Measurements from ENCODE around the gene FGF12.

DNA sequence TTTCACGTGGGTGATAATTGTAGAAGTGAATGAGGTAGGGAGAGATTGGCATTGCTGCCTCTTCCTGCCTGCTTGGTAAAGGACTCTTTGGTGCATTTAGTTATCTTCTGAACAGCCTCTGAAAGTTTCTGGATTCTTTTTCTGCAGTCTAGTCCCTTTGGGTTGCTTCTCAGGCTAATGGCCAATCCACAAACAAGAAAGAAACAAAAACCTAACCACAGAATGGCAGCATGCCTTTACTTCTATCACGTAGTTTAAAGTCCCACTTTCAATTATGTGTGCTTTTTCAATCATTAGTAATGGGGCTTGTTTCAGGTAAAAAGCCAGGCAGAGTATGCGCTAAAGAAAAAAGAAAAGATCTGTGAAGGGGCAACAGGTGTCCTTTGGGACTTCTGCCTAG lies 7.4 kb downstream of the FGF12 start:
- TF ChIP-seq, protein P1, sequence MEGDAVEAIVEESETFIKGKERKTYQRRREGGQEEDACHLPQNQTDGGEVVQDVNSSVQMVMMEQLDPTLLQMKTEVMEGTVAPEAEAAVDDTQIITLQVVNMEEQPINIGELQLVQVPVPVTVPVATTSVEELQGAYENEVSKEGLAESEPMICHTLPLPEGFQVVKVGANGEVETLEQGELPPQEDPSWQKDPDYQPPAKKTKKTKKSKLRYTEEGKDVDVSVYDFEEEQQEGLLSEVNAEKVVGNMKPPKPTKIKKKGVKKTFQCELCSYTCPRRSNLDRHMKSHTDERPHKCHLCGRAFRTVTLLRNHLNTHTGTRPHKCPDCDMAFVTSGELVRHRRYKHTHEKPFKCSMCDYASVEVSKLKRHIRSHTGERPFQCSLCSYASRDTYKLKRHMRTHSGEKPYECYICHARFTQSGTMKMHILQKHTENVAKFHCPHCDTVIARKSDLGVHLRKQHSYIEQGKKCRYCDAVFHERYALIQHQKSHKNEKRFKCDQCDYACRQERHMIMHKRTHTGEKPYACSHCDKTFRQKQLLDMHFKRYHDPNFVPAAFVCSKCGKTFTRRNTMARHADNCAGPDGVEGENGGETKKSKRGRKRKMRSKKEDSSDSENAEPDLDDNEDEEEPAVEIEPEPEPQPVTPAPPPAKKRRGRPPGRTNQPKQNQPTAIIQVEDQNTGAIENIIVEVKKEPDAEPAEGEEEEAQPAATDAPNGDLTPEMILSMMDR (IDR thresholded peaks at IDR 0.05 in 2 of 3, conservative IDR thresholded peaks at IDR 0.05 in 1 of 3; ENCODE audit: borderline replicate concordance in 1 of 3, insufficient read depth in 1 of 3, low read depth in 2 of 3, low read length in 2 of 3), result no peak
- no peak for TF ChIP-seq SP1 (IDR thresholded peaks at IDR 0.05; ENCODE audit: low read depth)
- no peak for TF ChIP-seq POLR2A (IDR thresholded peaks at IDR 0.05; ENCODE audit: borderline replicate concordance, extremely low read depth, insufficient read depth, insufficient read length)
- no peak for TF ChIP-seq SIN3A (IDR thresholded peaks at IDR 0.05; ENCODE audit: low read depth)
- no peak for TF ChIP-seq CEBPB (IDR thresholded peaks at IDR 0.05; ENCODE audit: low read depth)
- TF ChIP-seq, protein P2, sequence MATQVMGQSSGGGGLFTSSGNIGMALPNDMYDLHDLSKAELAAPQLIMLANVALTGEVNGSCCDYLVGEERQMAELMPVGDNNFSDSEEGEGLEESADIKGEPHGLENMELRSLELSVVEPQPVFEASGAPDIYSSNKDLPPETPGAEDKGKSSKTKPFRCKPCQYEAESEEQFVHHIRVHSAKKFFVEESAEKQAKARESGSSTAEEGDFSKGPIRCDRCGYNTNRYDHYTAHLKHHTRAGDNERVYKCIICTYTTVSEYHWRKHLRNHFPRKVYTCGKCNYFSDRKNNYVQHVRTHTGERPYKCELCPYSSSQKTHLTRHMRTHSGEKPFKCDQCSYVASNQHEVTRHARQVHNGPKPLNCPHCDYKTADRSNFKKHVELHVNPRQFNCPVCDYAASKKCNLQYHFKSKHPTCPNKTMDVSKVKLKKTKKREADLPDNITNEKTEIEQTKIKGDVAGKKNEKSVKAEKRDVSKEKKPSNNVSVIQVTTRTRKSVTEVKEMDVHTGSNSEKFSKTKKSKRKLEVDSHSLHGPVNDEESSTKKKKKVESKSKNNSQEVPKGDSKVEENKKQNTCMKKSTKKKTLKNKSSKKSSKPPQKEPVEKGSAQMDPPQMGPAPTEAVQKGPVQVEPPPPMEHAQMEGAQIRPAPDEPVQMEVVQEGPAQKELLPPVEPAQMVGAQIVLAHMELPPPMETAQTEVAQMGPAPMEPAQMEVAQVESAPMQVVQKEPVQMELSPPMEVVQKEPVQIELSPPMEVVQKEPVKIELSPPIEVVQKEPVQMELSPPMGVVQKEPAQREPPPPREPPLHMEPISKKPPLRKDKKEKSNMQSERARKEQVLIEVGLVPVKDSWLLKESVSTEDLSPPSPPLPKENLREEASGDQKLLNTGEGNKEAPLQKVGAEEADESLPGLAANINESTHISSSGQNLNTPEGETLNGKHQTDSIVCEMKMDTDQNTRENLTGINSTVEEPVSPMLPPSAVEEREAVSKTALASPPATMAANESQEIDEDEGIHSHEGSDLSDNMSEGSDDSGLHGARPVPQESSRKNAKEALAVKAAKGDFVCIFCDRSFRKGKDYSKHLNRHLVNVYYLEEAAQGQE (IDR thresholded peaks at IDR 0.05; ENCODE audit: low read depth), result no peak
- no peak for TF ChIP-seq SRF (IDR thresholded peaks at IDR 0.05; ENCODE audit: low read depth)
- TF ChIP-seq RAD21 (IDR thresholded peaks at IDR 0.05; ENCODE audit: low read depth), result no peak
- TF ChIP-seq ELF1 (IDR thresholded peaks at IDR 0.05; ENCODE audit: borderline replicate concordance, low read depth), result no peak
- TF ChIP-seq EZH2 (IDR thresholded peaks at IDR 0.05), result no peak
- TF ChIP-seq, protein P3, sequence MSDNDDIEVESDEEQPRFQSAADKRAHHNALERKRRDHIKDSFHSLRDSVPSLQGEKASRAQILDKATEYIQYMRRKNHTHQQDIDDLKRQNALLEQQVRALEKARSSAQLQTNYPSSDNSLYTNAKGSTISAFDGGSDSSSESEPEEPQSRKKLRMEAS (IDR thresholded peaks at IDR 0.05), result no peak
- TF ChIP-seq POLR2AphosphoS5 (IDR thresholded peaks at IDR 0.05; ENCODE audit: low read depth, low read length), result no peak
- TF ChIP-seq EGR1 (IDR thresholded peaks at IDR 0.05; ENCODE audit: low read depth), result no peak
- no peak for TF ChIP-seq TCF7L2 (IDR thresholded peaks at IDR 0.05; ENCODE audit: borderline replicate concordance, extremely low read depth, insufficient read depth, insufficient read length)
